Measurements from ENCODE around the gene KIAA1328. TPM values are rescaled to one million over a fixed set of nuclear protein-coding genes. Genes with fewer than 3 reads are reported as not detected.

Gene KIAA1328
- total and polyA plus RNA-seq, 4 donors = 9.0 to 22.3 (median 13.9) TPM

DNA sequence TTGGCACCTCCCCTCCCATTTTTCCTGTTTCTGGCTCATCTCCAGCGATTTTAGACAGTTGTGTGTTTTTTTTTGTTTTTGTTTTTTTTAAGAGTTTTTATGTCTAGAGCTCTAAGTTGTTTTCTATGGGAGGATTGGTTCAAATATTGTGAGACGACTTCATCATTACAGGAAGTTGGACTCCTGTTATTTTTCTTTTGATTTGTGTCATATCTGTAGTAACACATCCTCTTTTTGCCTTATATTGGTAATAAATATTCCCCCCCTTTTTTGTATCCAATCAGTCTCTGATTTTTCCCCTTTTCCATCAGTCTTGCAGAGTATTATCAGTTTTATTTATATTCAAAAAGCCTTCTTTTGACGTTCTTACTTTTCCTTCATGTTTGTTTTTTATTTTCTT, 89.0 kb downstream of the KIAA1328 start:
- Histone ChIP-seq H3K27ac (ENCODE audit: low read depth, low read length) (no peak overlapping the region), H3K36me3 (ENCODE audit: control insufficient read depth, insufficient read depth, low read length) (no peaks in the 10 kb centered on the region), H3K9me3 (ENCODE audit: control insufficient read depth, insufficient read depth, low read length) (no peaks in the 10 kb centered on the region), H3K4me1 (ENCODE audit: control insufficient read depth, insufficient read depth, low read length) (no peaks in the 10 kb centered on the region), H3K4me3 (ENCODE audit: low read depth, low read length) (no peak overlapping the region), H3K27me3 (ENCODE audit: control insufficient read depth, insufficient read depth, low read length) (no peaks in the 10 kb centered on the region)
- WGBS (ENCODE audit: insufficient coverage) = no CpG with 5 or more reads among the region's 3 CpGs
- DNase-seq (ENCODE audit: low read depth in 4 of 6, low spot score in 6 of 6) = no peak

DNA sequence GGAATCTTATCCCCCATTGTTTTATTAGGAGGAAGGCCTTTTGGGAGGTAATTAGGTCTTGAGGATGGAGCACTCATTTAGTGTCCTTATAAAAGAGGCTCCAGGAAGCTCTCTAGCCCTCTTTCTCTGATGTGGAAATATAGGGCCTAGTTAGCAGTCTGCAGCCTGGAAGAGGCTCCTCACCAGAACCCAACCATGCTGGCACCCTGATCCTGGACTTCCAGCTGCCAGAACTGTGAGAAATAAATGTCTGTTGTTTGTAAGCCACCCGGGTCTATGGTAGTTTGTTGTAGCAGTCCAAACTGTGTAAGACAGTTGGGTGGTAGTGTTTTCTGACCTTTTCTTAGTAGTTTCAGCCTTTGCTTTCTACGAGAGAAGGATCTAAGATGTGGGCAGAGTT, 100.7 kb downstream of the KIAA1328 start:
- no peaks in the 10 kb centered on the region for H3K4me1 ChIP-seq (ENCODE audit: control insufficient read depth, insufficient read depth, low read length)
- H3K36me3 ChIP-seq (ENCODE audit: control insufficient read depth, insufficient read depth, low read length) = peaks cover 5% of the 10 kb centered on the region
- H3K9me3 ChIP-seq (ENCODE audit: control insufficient read depth, insufficient read depth, low read length) = no peaks in the 10 kb centered on the region
- no peak for DNase-seq (ENCODE audit: low read depth in 4 of 6, low spot score in 6 of 6)
- H3K27ac ChIP-seq (ENCODE audit: low read depth, low read length) = no peak overlapping the region
- WGBS (ENCODE audit: insufficient coverage) = 86% methylated on average over 1 of the region's 2 CpGs
- H3K27me3 ChIP-seq (ENCODE audit: control insufficient read depth, insufficient read depth, low read length) = no peaks in the 10 kb centered on the region
- no peak overlapping the region for H3K4me3 ChIP-seq (ENCODE audit: low read depth, low read length)

DNA sequence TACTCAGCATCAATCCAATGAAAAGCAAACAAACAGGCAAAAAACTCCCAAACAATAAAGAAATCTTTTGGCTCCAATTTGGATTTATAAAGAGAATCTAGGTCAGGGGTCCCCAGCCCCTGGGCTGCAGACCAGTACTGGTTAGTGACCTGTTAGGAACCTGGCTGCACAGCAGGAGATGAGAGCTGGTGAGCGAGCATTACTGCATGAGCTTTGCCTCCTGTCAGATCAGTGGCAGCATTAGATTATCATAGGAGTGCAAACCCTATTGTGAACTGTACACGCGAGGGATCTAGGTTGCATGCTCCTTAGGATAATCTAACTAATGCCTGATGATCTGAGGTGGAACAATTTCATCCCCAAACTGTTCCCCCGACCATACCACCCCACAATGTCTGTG, 102.2 kb downstream of the KIAA1328 start:
- DNase-seq (ENCODE audit: low read depth in 4 of 6, low spot score in 6 of 6) = no peak
- Histone ChIP-seq H3K27ac (ENCODE audit: low read depth, low read length) (no peak overlapping the region), H3K4me1 (ENCODE audit: control insufficient read depth, insufficient read depth, low read length) (no peaks in the 10 kb centered on the region), H3K4me3 (ENCODE audit: low read depth, low read length) (no peak overlapping the region), H3K27me3 (ENCODE audit: control insufficient read depth, insufficient read depth, low read length) (no peaks in the 10 kb centered on the region), H3K9me3 (ENCODE audit: control insufficient read depth, insufficient read depth, low read length) (no peaks in the 10 kb centered on the region), H3K36me3 (ENCODE audit: control insufficient read depth, insufficient read depth, low read length) (peaks cover 5% of the 10 kb centered on the region)
- 80% methylated on average over 1 of the region's 4 CpGs for WGBS (ENCODE audit: insufficient coverage)

DNA sequence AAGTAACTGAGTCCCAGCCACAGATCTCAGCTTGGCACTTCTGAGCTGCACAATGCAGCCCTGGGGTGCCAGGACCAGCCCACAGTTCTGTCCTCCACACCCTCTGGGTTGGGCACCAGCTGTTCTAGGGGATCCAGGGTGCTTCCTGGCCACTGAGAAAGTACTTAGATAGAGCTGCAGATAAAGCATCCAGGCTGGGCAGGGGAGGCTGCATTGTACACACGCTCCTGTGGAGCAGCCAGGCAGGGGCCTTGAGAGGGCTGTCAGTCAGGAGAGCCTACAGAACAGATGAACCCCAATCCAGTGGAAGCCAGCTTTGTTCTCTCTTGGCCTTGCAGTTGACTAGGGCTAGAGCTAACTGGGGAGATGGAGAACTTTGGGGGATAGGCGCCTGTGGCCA, 104.6 kb downstream of the KIAA1328 start:
- Histone ChIP-seq H3K9me3 (ENCODE audit: control insufficient read depth, insufficient read depth, low read length) (peaks cover 3% of the 10 kb centered on the region), H3K36me3 (ENCODE audit: control insufficient read depth, insufficient read depth, low read length) (peaks cover 5% of the 10 kb centered on the region), H3K4me3 (ENCODE audit: low read depth, low read length) (no peak overlapping the region), H3K27me3 (ENCODE audit: control insufficient read depth, insufficient read depth, low read length) (no peaks in the 10 kb centered on the region), H3K27ac (ENCODE audit: low read depth, low read length) (no peak overlapping the region), H3K4me1 (ENCODE audit: control insufficient read depth, insufficient read depth, low read length) (no peaks in the 10 kb centered on the region)
- DNase-seq (ENCODE audit: low read depth in 4 of 6, low spot score in 6 of 6) = no peak
- WGBS (ENCODE audit: insufficient coverage) = 100% methylated on average over 2 of the region's 2 CpGs

DNA sequence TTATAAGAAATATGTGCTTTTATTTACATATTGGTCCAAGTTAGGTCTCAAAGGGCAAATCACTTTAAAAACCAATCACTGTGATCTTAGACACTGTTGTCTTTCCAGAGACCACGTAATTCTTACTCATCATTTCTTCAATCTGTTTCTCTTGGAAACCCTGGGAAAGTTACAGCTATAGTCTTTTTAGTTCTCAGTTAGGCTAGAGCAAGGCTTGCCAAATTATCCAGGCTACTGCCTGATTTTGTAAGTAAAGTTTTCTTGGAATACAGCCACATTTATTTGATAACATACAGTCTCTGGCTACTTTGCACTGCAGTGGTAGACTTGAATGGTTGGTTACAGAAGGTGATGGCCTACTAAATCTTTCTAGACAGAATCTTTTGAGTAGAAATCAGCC, 106.0 kb downstream of the KIAA1328 start:
- WGBS (ENCODE audit: insufficient coverage) = no CpG with 5 or more reads among the region's 1 CpG
- H3K9me3 ChIP-seq (ENCODE audit: control insufficient read depth, insufficient read depth, low read length) = peaks cover 3% of the 10 kb centered on the region

DNA sequence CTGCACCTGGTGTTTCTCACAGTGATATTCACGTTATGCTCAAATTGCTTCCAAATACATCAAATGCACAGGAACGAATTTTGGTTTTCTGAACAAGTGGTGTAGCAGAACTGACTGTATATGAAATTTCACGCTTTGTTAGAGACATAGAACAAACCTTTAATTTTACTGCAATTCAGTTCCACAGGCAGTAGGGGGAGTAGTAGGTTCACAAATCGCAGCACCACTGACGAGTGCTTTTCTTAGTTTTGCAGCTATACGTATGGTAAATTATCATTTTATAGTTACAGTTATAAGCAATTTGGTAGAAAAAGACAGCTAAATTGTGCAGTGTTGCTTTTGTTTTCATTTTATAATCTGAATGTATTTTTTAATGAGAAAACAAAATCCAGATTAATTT, 113.3 kb downstream of the KIAA1328 start:
- WGBS (ENCODE audit: insufficient coverage) = no CpG with 5 or more reads among the region's 6 CpGs
- H3K27me3 ChIP-seq (ENCODE audit: control insufficient read depth, insufficient read depth, low read length) = no peaks in the 10 kb centered on the region
- peaks cover 5% of the 10 kb centered on the region for H3K9me3 ChIP-seq (ENCODE audit: control insufficient read depth, insufficient read depth, low read length)
- DNase-seq (ENCODE audit: low read depth in 4 of 6, low spot score in 6 of 6) = peak in 2 of 6 donors; percentile 10 to 38
- no peaks in the 10 kb centered on the region for H3K4me1 ChIP-seq (ENCODE audit: control insufficient read depth, insufficient read depth, low read length)
- no peak overlapping the region for H3K4me3 ChIP-seq (ENCODE audit: low read depth, low read length)
- H3K27ac ChIP-seq (ENCODE audit: low read depth, low read length) = no peak overlapping the region
- no peaks in the 10 kb centered on the region for H3K36me3 ChIP-seq (ENCODE audit: control insufficient read depth, insufficient read depth, low read length)

More for the DNA sequence above, 106.0 kb downstream of the KIAA1328 start:
- H3K27ac ChIP-seq (ENCODE audit: low read depth, low read length) = no peak overlapping the region
- H3K27me3 ChIP-seq (ENCODE audit: control insufficient read depth, insufficient read depth, low read length) = no peaks in the 10 kb centered on the region
- peaks cover 5% of the 10 kb centered on the region for H3K36me3 ChIP-seq (ENCODE audit: control insufficient read depth, insufficient read depth, low read length)
- peak in 1 of 6 donors; percentile 3 for DNase-seq (ENCODE audit: low read depth in 4 of 6, low spot score in 6 of 6)
- H3K4me1 ChIP-seq (ENCODE audit: control insufficient read depth, insufficient read depth, low read length) = no peaks in the 10 kb centered on the region
- no peak overlapping the region for H3K4me3 ChIP-seq (ENCODE audit: low read depth, low read length)

DNA sequence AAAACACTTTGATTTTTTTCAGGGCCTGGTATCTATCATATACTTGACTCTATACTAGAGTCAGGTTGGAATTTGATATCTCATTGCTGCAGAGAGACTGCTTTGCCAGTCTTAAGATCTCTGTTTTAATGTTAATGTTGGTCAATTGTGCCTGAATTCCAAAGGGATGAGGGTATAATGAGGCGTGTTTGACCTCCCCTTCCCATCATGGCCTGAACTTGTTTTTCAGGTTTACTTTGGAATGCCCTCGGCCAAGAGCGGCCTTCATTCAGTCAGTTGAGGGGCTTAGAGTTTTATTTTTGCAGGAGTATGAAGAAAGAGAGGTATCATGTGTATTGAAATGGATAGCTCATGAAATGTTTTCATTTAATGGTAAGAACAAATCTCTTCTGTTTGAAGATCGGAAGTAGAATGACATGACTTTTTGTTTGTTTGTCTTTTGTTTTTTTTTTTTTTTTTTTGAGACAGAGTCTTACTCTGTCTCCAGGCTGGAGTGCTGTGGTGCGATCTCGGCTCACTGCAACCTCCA, 119.0 kb downstream of the KIAA1328 start:
- no peak overlapping the region for H3K27ac ChIP-seq (ENCODE audit: low read depth, low read length)
- 70% methylated on average over 2 of the region's 6 CpGs for WGBS (ENCODE audit: insufficient coverage)

DNA sequence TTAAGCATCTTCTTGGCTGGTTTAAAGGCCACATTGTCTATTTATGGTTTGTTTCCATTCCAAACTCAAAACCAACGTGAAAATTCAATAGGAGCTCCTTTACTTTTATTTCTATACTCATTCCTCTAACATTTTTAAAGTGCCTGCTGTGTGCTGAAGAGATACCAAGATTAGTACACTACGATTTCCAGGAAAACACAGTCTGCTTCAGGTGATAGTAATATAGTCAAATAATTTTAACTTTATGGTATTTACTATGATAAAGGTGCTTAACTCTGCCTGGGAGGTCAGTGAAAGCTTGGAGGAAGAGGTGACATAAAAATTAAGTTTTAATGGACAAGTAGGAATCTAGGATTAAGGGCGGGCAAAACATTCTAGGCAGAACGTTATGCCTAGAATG, 121.4 kb downstream of the KIAA1328 start:
- Histone ChIP-seq H3K36me3 (ENCODE audit: control insufficient read depth, insufficient read depth, low read length) (no peaks in the 10 kb centered on the region), H3K4me1 (ENCODE audit: control insufficient read depth, insufficient read depth, low read length) (no peaks in the 10 kb centered on the region), H3K27me3 (ENCODE audit: control insufficient read depth, insufficient read depth, low read length) (no peaks in the 10 kb centered on the region), H3K4me3 (ENCODE audit: low read depth, low read length) (no peak overlapping the region), H3K27ac (ENCODE audit: low read depth, low read length) (no peak overlapping the region), H3K9me3 (ENCODE audit: control insufficient read depth, insufficient read depth, low read length) (no peaks in the 10 kb centered on the region)
- DNase-seq (ENCODE audit: low read depth in 4 of 6, low spot score in 6 of 6) = no peak
- 42% methylated on average over 2 of the region's 4 CpGs for WGBS (ENCODE audit: insufficient coverage)

More for the DNA sequence above, 119.0 kb downstream of the KIAA1328 start:
- no peak for DNase-seq (ENCODE audit: low read depth in 4 of 6, low spot score in 6 of 6)
- no peaks in the 10 kb centered on the region for H3K27me3 ChIP-seq (ENCODE audit: control insufficient read depth, insufficient read depth, low read length)
- no peaks in the 10 kb centered on the region for H3K9me3 ChIP-seq (ENCODE audit: control insufficient read depth, insufficient read depth, low read length)
- H3K36me3 ChIP-seq (ENCODE audit: control insufficient read depth, insufficient read depth, low read length) = no peaks in the 10 kb centered on the region
- no peaks in the 10 kb centered on the region for H3K4me1 ChIP-seq (ENCODE audit: control insufficient read depth, insufficient read depth, low read length)
- no peak overlapping the region for H3K4me3 ChIP-seq (ENCODE audit: low read depth, low read length)

DNA sequence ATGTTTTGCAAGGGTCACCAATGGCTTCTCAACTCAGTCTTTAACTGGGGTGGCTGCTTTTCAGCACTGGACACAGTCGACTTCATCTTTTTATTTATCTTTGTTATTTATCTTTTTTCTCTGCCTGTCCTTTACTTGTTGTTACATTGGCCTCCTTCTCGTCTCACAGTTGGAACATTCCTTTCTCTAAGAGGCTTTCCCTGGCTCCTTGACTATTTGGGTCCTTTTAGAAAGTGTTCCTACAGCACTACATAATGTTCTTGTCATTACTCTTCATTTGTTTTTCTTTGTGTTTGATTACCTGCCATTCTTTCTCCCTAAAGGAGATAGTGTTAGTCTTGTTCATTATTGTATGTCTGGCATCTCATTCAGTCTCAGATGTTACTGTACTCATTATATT, 122.0 kb downstream of the KIAA1328 start:
- no peaks in the 10 kb centered on the region for H3K9me3 ChIP-seq (ENCODE audit: control insufficient read depth, insufficient read depth, low read length)
- H3K4me1 ChIP-seq (ENCODE audit: control insufficient read depth, insufficient read depth, low read length) = no peaks in the 10 kb centered on the region
- H3K36me3 ChIP-seq (ENCODE audit: control insufficient read depth, insufficient read depth, low read length) = no peaks in the 10 kb centered on the region
- no peaks in the 10 kb centered on the region for H3K27me3 ChIP-seq (ENCODE audit: control insufficient read depth, insufficient read depth, low read length)
- H3K4me3 ChIP-seq (ENCODE audit: low read depth, low read length) = no peak overlapping the region
- peak in 1 of 6 donors; percentile 1 for DNase-seq (ENCODE audit: low read depth in 4 of 6, low spot score in 6 of 6)
- no peak overlapping the region for H3K27ac ChIP-seq (ENCODE audit: low read depth, low read length)
- no CpG with 5 or more reads among the region's 2 CpGs for WGBS (ENCODE audit: insufficient coverage)

DNA sequence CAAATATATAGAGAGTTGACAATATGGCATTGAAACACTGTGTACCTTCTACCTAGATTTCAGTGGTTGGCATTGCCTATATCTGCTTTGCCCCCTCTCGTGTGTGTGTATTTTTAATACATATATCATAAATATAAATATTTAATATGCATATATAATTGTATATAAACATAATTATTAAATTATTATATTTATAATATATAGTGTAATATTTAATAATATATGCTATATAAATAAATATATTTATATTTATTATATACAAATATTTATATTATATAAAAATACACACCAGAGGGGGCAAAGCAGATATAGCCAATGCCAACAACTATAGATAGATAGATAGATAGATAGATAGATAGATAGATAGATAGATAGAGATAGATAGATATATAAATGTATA, 124.1 kb downstream of the KIAA1328 start:
- H3K9me3 ChIP-seq (ENCODE audit: control insufficient read depth, insufficient read depth, low read length) = peaks cover 2% of the 10 kb centered on the region
- H3K27me3 ChIP-seq (ENCODE audit: control insufficient read depth, insufficient read depth, low read length) = no peaks in the 10 kb centered on the region
- no peak overlapping the region for H3K4me3 ChIP-seq (ENCODE audit: low read depth, low read length)
- H3K27ac ChIP-seq (ENCODE audit: low read depth, low read length) = no peak overlapping the region
- H3K4me1 ChIP-seq (ENCODE audit: control insufficient read depth, insufficient read depth, low read length) = no peaks in the 10 kb centered on the region
- no peak for DNase-seq (ENCODE audit: low read depth in 4 of 6, low spot score in 6 of 6)
- WGBS (ENCODE audit: insufficient coverage) = no CpG with 5 or more reads among the region's 1 CpG
- H3K36me3 ChIP-seq (ENCODE audit: control insufficient read depth, insufficient read depth, low read length) = no peaks in the 10 kb centered on the region

Data from spinal cord (tissue), 10 donors.